Naive B cell (primary cell): ENCODE data around the gene ZGLP1. TPM values are rescaled to one million over a fixed set of nuclear protein-coding genes. Genes with fewer than 3 reads are reported as not detected.
"Not testable (repeated sequence)": the region's sequence is repeated elsewhere in the genome, so short reads cannot be mapped to it uniquely, and the experiment has no call there.

Source experiments
- ATAC-seq, 2 donors: fragments of 150-1000 bp; cut with Tn5 transposase; 2 replicates each; pipeline ENCODE4 v1.10.0; 2021; ENCODE audit warnings: low read depth in 2 of 2, mild to moderate bottlenecking in 2 of 2, moderate library complexity in 2 of 2
- DNase-seq: peaks from one replicate; pipeline ENCODE4 v3.0.0; 2022
- H3K27ac Mint-ChIP-seq, 6 donors: one replicate each; pipeline ENCODE4 v1.8.0; 2020 to 2022; ENCODE audit warnings: mild to moderate bottlenecking in 6 of 6, mixed read lengths in 6 of 6, moderate library complexity in 5 of 6, inconsistent platforms in 2 of 6
- H3K27me3 Mint-ChIP-seq, 3 donors: one replicate each; pipeline ENCODE4 v1.8.0; 2021 to 2022; ENCODE audit warnings: mixed read lengths in 3 of 3, mild to moderate bottlenecking in 1 of 3
- H3K36me3 Mint-ChIP-seq, 2 donors: one replicate each; pipeline ENCODE4 v1.8.0; 2020 to 2022; ENCODE audit warnings: mixed read lengths in 2 of 2, inconsistent platforms in 1 of 2, mild to moderate bottlenecking in 1 of 2
- H3K4me1 Mint-ChIP-seq, 3 donors: one replicate each; pipeline ENCODE4 v1.8.0; 2020 to 2022; ENCODE audit warnings: mixed read lengths in 3 of 3, inconsistent platforms in 1 of 3, mild to moderate bottlenecking in 1 of 3, moderate library complexity in 1 of 3
- H3K4me3 Mint-ChIP-seq, 8 donors: one replicate each; pipeline ENCODE4 v1.8.0; 2020 to 2022; ENCODE audit warnings: mild to moderate bottlenecking in 8 of 8, mixed read lengths in 8 of 8, moderate library complexity in 8 of 8, inconsistent platforms in 2 of 8
- H3K9me3 Mint-ChIP-seq, 7 donors: one replicate each; pipeline ENCODE4 v1.8.0; 2020 to 2022; ENCODE audit warnings: mixed read lengths in 7 of 7, mild to moderate bottlenecking in 5 of 7, inconsistent platforms in 2 of 7, moderate library complexity in 1 of 7
- polyA plus RNA-seq, 6 donors: library from polyadenylated mRNA; unstranded; fragments of 300-500 nt; fragmentation: Illumina TruSeq; gene quantifications; one replicate each; pipeline ENCODE4 v1.2.3, GENCODE V29; 2021; ENCODE audit warnings: low read depth in 6 of 6

Gene ZGLP1
- under 1 TPM in 2 of 6 donors, not detected in 4; 0.73 to 0.86 TPM for polyA plus RNA-seq

DNA sequence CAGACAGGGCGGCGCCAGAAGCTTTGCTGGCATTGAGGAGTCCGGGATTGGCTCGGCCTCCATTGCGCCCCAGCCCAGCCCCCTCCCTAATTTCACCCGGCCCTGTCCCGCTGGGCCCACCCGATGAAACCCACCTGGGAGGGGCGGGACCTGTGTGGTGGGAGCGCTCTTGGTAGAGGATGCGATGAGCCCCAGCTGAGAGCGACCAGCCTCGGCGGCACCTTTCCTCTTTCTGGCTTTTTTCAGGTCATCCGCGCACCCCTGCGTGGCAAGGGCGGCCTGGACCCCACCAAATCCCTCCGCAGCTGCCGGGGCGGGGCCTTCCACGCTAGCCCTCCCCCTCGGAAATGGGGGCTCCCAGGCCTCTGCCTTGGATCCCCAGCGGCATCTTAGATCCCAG lies at the start of gene ZGLP1:
ZGLP1 (minus strand) TSS at position 393 of the 400 bp plus-strand sequence.
- no peaks in the 10 kb centered on the region for H3K27me3 Mint-ChIP-seq
- peaks cover 8 to 12% (median 9%) of the 10 kb centered on the region in 3 donors for H3K4me1 Mint-ChIP-seq
- H3K4me3 Mint-ChIP-seq: no peak within 1 kb of the TSS
- DNase-seq: no peak
- no peak for ATAC-seq
- H3K36me3 Mint-ChIP-seq: no peaks in the 10 kb centered on the region
- H3K27ac Mint-ChIP-seq: no peak within 1 kb of the TSS
- no peaks in the 10 kb centered on the region for H3K9me3 Mint-ChIP-seq

- peaks cover 0 to 11% (median 5%) of the 10 kb centered on the region in 3 donors for H3K4me1 Mint-ChIP-seq
- no peaks in the 10 kb centered on the region for H3K9me3 Mint-ChIP-seq
- no peak for ATAC-seq
- no peak overlapping the region for H3K27ac Mint-ChIP-seq
- H3K4me3 Mint-ChIP-seq: no peak overlapping the region
- peaks cover 0 to 22% of the 10 kb centered on the region in 2 donors for H3K36me3 Mint-ChIP-seq
- H3K27me3 Mint-ChIP-seq: no peaks in the 10 kb centered on the region
- no peak for DNase-seq
Measured at GRCh38 chr19:10356431-10356830, 46.8 kb upstream of the ZGLP1 start.

DNA sequence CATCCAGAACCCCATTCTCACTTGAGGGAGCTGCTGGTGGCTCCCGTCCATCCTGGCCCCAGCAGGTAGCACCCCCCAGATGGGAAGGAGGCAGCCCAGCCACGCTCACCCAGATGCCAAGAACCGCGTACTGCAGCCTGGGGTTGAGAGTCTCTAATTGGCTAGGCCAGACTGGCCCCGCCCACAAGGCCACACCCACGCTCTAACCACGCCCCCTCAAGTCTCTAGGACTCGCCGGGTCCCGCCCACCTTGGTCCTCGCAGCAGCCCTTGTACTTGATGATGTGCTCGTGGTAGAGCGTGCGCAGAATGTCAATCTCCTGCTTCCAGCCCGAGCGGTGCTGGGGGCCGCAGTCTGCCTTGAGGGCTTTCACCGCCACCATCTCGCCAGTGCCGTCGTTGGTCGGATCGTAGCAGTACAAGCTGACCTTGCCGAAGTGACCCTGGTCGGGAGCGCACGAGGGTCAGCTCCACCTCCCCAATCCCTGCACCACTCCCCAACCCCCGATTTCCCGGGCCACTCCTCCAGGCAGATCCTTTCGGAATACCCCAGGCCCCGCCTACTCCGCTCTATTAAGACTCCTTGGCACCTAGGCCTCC lies 44.3 kb upstream of the ZGLP1 start:
- Mint-ChIP-seq H3K27me3 (no peaks in the 10 kb centered on the region), H3K4me1 (peaks cover 0 to 6% (median 0%) of the 10 kb centered on the region in 3 donors), H3K9me3 (no peaks in the 10 kb centered on the region), H3K36me3 (peaks cover 0 to 14% of the 10 kb centered on the region in 2 donors), H3K4me3 (no peak overlapping the region), H3K27ac (peak overlapping the region in 1 of 6 donors; percentile 16)
- ATAC-seq: peak in 1 of 2 donors; percentile 39
- DNase-seq: no peak

GRCh38 chr19:10352764-10353671 lies 43.4 kb upstream of the ZGLP1 start:
- DNase-seq: no peak
- Mint-ChIP-seq H3K27me3 (no peaks in the 10 kb centered on the region), H3K27ac (no peak overlapping the region), H3K36me3 (peaks cover 0 to 14% of the 10 kb centered on the region in 2 donors), H3K4me1 (peaks cover 0 to 6% (median 0%) of the 10 kb centered on the region in 3 donors), H3K4me3 (no peak overlapping the region), H3K9me3 (no peaks in the 10 kb centered on the region)
- no peak for ATAC-seq

DNA sequence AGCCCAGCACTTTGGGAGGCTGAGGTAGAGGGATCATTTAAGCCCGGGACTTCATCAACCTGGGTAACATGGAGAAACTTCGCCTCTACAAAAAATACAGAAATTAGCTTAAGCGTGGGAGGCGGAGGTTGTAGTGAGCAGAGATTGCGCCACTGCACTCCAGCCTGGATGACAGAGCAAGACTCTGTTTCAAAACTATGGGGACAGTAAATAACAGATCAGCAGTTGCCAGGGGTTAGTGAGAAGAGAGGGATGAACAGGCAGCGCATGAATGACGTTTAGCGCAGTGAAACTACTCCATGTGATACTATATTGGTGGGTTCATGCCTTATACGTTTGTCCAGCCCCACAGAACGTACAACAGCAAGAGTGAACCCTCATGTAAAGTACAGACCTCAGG lies 36.9 kb upstream of the ZGLP1 start:
- Mint-ChIP-seq H3K4me3 (no peak overlapping the region), H3K36me3 (no peaks in the 10 kb centered on the region), H3K27ac (no peak overlapping the region), H3K4me1 (no peaks in the 10 kb centered on the region), H3K9me3 (no peaks in the 10 kb centered on the region), H3K27me3 (no peaks in the 10 kb centered on the region)
- DNase-seq: no peak
- ATAC-seq: no peak

DNA sequence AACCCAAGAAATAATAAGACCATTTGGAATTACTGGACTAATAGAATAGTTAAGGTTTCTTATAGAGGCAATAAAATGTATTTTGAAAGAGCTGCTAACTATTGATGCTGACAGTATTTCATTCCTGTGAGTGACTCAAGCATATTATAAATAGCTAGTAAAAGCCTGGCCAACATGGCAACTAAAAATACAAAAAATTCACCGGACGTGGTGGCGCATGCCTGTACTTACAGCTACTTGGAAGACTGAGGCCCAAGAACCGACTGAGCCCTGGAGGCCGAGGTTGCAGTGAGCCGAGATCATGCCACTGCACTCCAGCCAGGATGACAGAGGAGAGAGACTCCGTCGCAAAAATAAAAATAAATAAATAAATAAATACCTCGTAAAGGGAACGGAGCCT lies 35.2 kb upstream of the ZGLP1 start:
- Mint-ChIP-seq H3K4me3 (no peak overlapping the region), H3K27ac (no peak overlapping the region), H3K27me3 (no peaks in the 10 kb centered on the region), H3K9me3 (no peaks in the 10 kb centered on the region), H3K36me3 (no peaks in the 10 kb centered on the region), H3K4me1 (peaks cover 3 to 6% (median 5%) of the 10 kb centered on the region in 3 donors)
- no peak for DNase-seq
- no peak for ATAC-seq

- no peak for DNase-seq
- Mint-ChIP-seq H3K9me3 (no peaks in the 10 kb centered on the region), H3K4me1 (peaks cover 16 to 19% (median 18%) of the 10 kb centered on the region in 3 donors), H3K27me3 (no peaks in the 10 kb centered on the region), H3K27ac (no peak overlapping the region), H3K4me3 (peak overlapping the region in 1 of 8 donors; percentile 59), H3K36me3 (no peaks in the 10 kb centered on the region)
- no peak for ATAC-seq
Measured at GRCh38 chr19:10343495-10343894, 33.9 kb upstream of the ZGLP1 start.

GRCh38 chr19:10339977-10340376 lies 30.4 kb upstream of the ZGLP1 start:
- H3K9me3 Mint-ChIP-seq: no peaks in the 10 kb centered on the region
- no peaks in the 10 kb centered on the region for H3K27me3 Mint-ChIP-seq
- ATAC-seq (no peak), DNase-seq (no peak)
- H3K27ac Mint-ChIP-seq: peak overlapping the region in 4 of 6 donors; percentile 80 to 96 (median 93)
- peak overlapping the region; percentile 93 to 99 (median 97) for H3K4me3 Mint-ChIP-seq
- H3K36me3 Mint-ChIP-seq: no peaks in the 10 kb centered on the region
- peaks cover 21 to 34% (median 32%) of the 10 kb centered on the region in 3 donors for H3K4me1 Mint-ChIP-seq

- Mint-ChIP-seq H3K9me3 (no peaks in the 10 kb centered on the region), H3K36me3 (no peaks in the 10 kb centered on the region), H3K27me3 (no peaks in the 10 kb centered on the region), H3K27ac (peak within 1 kb of the TSS; percentile 80 to 96 (median 93)), H3K4me3 (peak within 1 kb of the TSS; percentile 93 to 99 (median 97)), H3K4me1 (peaks cover 21 to 34% (median 32%) of the 10 kb centered on the region in 3 donors)
- ATAC-seq (peak; percentile 99), DNase-seq (peak; percentile 71)
Measured at GRCh38 chr19:10339380-10339960, 29.9 kb upstream of the ZGLP1 start, which contains the start of gene ICAM3. Gene ICAM3 (minus strand): TSS chr19:10339624. CDS start chr19:10339614, 10 bp downstream.

GRCh38 chr19:10338940-10339339 lies 29.3 kb upstream of the ZGLP1 start:
- no peaks in the 10 kb centered on the region for H3K36me3 Mint-ChIP-seq
- H3K27me3 Mint-ChIP-seq: no peaks in the 10 kb centered on the region
- no peaks in the 10 kb centered on the region for H3K9me3 Mint-ChIP-seq
- H3K4me3 Mint-ChIP-seq: peak overlapping the region; percentile 93 to 99 (median 97)
- H3K4me1 Mint-ChIP-seq: peaks cover 21 to 39% (median 36%) of the 10 kb centered on the region in 3 donors
- ATAC-seq: no peak
- peak overlapping the region; percentile 60 to 96 (median 90) for H3K27ac Mint-ChIP-seq
- DNase-seq: no peak

GRCh38 chr19:10336725-10337124 lies 27.1 kb upstream of the ZGLP1 start:
- H3K9me3 Mint-ChIP-seq, H3K36me3 Mint-ChIP-seq, H3K27me3 Mint-ChIP-seq, DNase-seq, ATAC-seq: not testable (repeated sequence)
- Mint-ChIP-seq H3K4me1 (peaks cover 36 to 59% (median 55%) of the 10 kb centered on the region in 3 donors), H3K4me3 (peak overlapping the region in 4 of 8 donors; percentile 8 to 69 (median 31)), H3K27ac (peak overlapping the region in 2 of 6 donors; percentile 33 to 34)

DNA sequence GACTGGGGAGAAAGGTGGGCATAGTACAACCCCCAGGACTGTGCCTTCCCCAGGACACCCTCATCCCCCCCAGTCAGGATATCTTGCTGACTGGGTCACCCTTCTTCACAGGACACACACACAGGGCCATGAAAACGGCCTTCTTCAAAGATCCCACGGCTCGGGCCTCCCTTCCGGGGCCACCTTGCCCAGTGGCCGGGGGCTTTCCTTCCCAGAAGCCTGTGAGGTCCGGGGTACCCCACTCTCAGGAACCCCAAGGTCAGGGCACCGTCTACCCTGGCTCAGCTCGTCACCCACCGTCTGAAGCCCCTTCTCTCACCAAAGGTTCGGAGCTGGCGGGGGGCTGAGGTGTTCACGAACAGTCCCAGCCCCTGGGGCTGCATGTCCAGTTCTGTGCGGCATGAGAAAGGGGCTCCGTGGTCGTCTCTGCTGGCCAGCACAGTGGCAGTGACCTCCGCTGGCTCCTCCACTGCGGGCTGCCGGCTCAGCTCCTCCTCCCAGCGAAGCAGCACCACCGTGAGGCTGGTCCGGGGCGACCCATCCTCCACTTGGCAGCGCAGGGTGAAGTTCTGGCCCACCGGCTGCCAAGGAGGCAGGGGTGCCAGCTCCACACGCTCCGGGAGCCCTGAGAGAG lies 25.9 kb upstream of the ZGLP1 start:
- DNase-seq: no peak
- no peak for ATAC-seq
- Mint-ChIP-seq H3K27me3 (no peaks in the 10 kb centered on the region), H3K36me3 (no peaks in the 10 kb centered on the region), H3K4me1 (peaks cover 32 to 62% (median 57%) of the 10 kb centered on the region in 3 donors), H3K4me3 (peak overlapping the region in 1 of 8 donors; percentile 26), H3K27ac (peak overlapping the region in 1 of 6 donors; percentile 36), H3K9me3 (no peaks in the 10 kb centered on the region)
